ENCODE measurements around the gene GINS3. TPM values are rescaled to one million over a fixed set of nuclear protein-coding genes. Genes with fewer than 3 reads are reported as not detected.

GINS3 gene
- total RNA-seq, 1 experiment from 2014 or later, result 16.4 TPM

DNA sequence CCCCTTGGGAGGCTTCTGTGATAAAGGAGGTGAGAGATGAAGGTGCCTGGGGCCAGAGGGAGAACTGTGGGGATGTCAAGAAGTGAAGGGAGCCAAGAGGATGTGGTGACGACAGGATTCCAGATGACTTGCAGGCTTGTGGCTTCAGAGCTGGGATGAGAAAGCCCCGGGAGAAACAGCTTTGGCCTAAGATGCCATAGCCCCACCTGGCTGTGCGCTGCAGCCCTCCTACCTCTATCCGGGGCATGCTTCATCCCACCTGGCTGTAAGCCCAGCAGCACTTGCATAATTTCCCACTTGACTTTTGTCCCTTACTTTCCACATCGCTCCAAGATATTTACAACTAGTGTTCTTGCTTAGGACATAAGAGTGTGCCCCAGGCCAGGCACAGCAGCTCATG, 29.3 kb downstream of the GINS3 start:
- Histone ChIP-seq H4K8ac (replicated peaks; ENCODE audit: insufficient read length, low read depth, low read length) (no peak overlapping the region), H2BK12ac (ENCODE audit: insufficient read length, low read depth, low read length) (no peak overlapping the region), H4K5ac (ENCODE audit: insufficient read length, low read depth, low read length) (no peak overlapping the region), H3K4me2 (ENCODE audit: insufficient read depth, insufficient read length, low read length) (no peak overlapping the region), H4K91ac (ENCODE audit: insufficient read length, low read depth, low read length) (no peak overlapping the region), H3K79me2 (ENCODE audit: insufficient read depth, low read length) (no peaks in the 10 kb centered on the region), H3T11ph (ENCODE audit: low read length) (no peak overlapping the region), H2AFZ (ENCODE audit: low read length) (no peak overlapping the region), H2BK20ac (ENCODE audit: low read depth, low read length, poor library complexity, severe bottlenecking) (no peak overlapping the region), H2BK120ac (ENCODE audit: low read depth, low read length, poor library complexity, severe bottlenecking) (no peak overlapping the region), H3K23me2 (ENCODE audit: insufficient read length, low read depth, low read length, poor library complexity, severe bottlenecking) (no peaks in the 10 kb centered on the region), H3K4ac (ENCODE audit: low read depth, low read length) (no peak overlapping the region), H3K27me3 (ENCODE audit: insufficient read depth, low read length) (no peaks in the 10 kb centered on the region), H3K27ac (ENCODE audit: insufficient read length, low read depth, low read length) (no peak overlapping the region), H2AK5ac (ENCODE audit: insufficient read length, low read length) (no peak overlapping the region), H3K4me1 (ENCODE audit: insufficient read depth, low read length) (peaks cover 7% of the 10 kb centered on the region; the same call in 1 of the 2 replicates), H3K56ac (ENCODE audit: insufficient read length, low read depth, low read length) (no peak overlapping the region), H2BK5ac (ENCODE audit: insufficient read length, low read length) (no peak overlapping the region), H2BK15ac (ENCODE audit: low read depth, low read length) (no peak overlapping the region; the same call in 1 of the 2 replicates), H3K23ac (ENCODE audit: insufficient read length, low read depth, low read length) (no peak overlapping the region), H3K14ac (ENCODE audit: insufficient read depth, low read length) (no peak overlapping the region), H3K79me1 (ENCODE audit: insufficient read depth, low read depth, low read length, poor library complexity, severe bottlenecking) (no peaks in the 10 kb centered on the region), H3K18ac (ENCODE audit: insufficient read length, low read depth, low read length) (no peak overlapping the region), H3K9ac (ENCODE audit: extremely low read depth, insufficient read length, low read length) (no peak overlapping the region), H3K9me3 (ENCODE audit: control insufficient read depth, low read depth, low read length) (no peaks in the 10 kb centered on the region), H4K20me1 (ENCODE audit: control insufficient read depth, insufficient read depth, insufficient read length) (no peaks in the 10 kb centered on the region)
- Mint-ChIP-seq H3K27me3 (ENCODE audit: low read depth) (peaks cover 15% of the 10 kb centered on the region), H3K4me3 (no peak overlapping the region), H3K9me3 (no peaks in the 10 kb centered on the region), H3K4me1 (peaks cover 27 to 50% of the 10 kb centered on the region in 2 experiments), H3K36me3 (ENCODE audit: insufficient read depth in 1 of 3, low read depth in 3 of 3) (no peaks in the 10 kb centered on the region; a peak in 1 of 7 replicates), H3K27ac (no peak overlapping the region; a peak in 1 of 7 replicates)
- DNase-seq, result no peak
- no CpG with 5 or more reads among the region's 5 CpGs for WGBS (ENCODE audit: extremely low coverage, insufficient read length, low lambda C conversion rate)
- TF ChIP-seq, protein P1, sequence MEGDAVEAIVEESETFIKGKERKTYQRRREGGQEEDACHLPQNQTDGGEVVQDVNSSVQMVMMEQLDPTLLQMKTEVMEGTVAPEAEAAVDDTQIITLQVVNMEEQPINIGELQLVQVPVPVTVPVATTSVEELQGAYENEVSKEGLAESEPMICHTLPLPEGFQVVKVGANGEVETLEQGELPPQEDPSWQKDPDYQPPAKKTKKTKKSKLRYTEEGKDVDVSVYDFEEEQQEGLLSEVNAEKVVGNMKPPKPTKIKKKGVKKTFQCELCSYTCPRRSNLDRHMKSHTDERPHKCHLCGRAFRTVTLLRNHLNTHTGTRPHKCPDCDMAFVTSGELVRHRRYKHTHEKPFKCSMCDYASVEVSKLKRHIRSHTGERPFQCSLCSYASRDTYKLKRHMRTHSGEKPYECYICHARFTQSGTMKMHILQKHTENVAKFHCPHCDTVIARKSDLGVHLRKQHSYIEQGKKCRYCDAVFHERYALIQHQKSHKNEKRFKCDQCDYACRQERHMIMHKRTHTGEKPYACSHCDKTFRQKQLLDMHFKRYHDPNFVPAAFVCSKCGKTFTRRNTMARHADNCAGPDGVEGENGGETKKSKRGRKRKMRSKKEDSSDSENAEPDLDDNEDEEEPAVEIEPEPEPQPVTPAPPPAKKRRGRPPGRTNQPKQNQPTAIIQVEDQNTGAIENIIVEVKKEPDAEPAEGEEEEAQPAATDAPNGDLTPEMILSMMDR (conservative IDR thresholded peaks at IDR 0.05), result no peak
